Chondrocyte (in vitro differentiated cells): ENCODE data around the gene PDE11A. TPM values are rescaled to one million over a fixed set of nuclear protein-coding genes. Genes with fewer than 3 reads are reported as not detected.

Experiments used
- DNase-seq: peaks from one replicate; pipeline ENCODE4 v3.0.0; 2021; ENCODE audit warnings: mixed read lengths, low spot score
- H3K27ac Mint-ChIP-seq: one replicate; pipeline ENCODE4 v1.8.0; 2021; ENCODE audit warnings: mild to moderate bottlenecking, moderate library complexity, mixed read lengths; ENCODE audit not compliant: unreplicated experiment
- H3K27me3 Mint-ChIP-seq: 2 replicates; pipeline ENCODE4 v1.8.0; 2021; ENCODE audit warnings: low read depth, mixed read lengths
- H3K36me3 Mint-ChIP-seq: 2 replicates; pipeline ENCODE4 v1.8.0; 2021; ENCODE audit warnings: low read depth, mixed read lengths
- H3K4me1 Mint-ChIP-seq: 2 replicates; pipeline ENCODE4 v1.8.0; 2021; ENCODE audit warnings: low read depth, mild to moderate bottlenecking, mixed read lengths
- H3K4me3 Mint-ChIP-seq: one replicate; pipeline ENCODE4 v1.8.0; 2021; ENCODE audit warnings: mild to moderate bottlenecking, moderate library complexity, mixed read lengths; ENCODE audit not compliant: unreplicated experiment
- H3K9me3 Mint-ChIP-seq: 2 replicates; pipeline ENCODE4 v1.8.0; 2021; ENCODE audit warnings: low read depth, mixed read lengths
- CTCF ChIP-seq: fragments of 200-600 bp; sonication (generic); IDR thresholded peaks from 2 replicates; pipeline ENCODE4 v1.5.0; 2021; ENCODE audit warnings: antibody characterized with exemption, mild to moderate bottlenecking, moderate library complexity
- total RNA-seq: library from RNA; stranded (reverse); gene quantifications from 3 replicates; pipeline ENCODE4 v1.2.1, GENCODE V29; 2021

PDE11A gene
- total RNA-seq, 1 donor from 2014 or later = 2.1 TPM

GRCh38 chr2:177680866-177681712 lies 391.5 kb downstream of the PDE11A start:
- Mint-ChIP-seq H3K4me3 (no peak overlapping the region), H3K27ac (no peak overlapping the region), H3K9me3 (no peaks in the 10 kb centered on the region), H3K36me3 (no peaks in the 10 kb centered on the region), H3K27me3 (peaks cover 8% of the 10 kb centered on the region), H3K4me1 (no peaks in the 10 kb centered on the region)
- no peak for DNase-seq
- no peak for TF ChIP-seq CTCF

GRCh38 chr2:177679611-177680605 lies 392.7 kb downstream of the PDE11A start:
- no peaks in the 10 kb centered on the region for H3K4me1 Mint-ChIP-seq
- H3K27me3 Mint-ChIP-seq = peaks cover 8% of the 10 kb centered on the region
- DNase-seq = no peak
- no peaks in the 10 kb centered on the region for H3K36me3 Mint-ChIP-seq
- H3K4me3 Mint-ChIP-seq = no peak overlapping the region
- H3K9me3 Mint-ChIP-seq = no peaks in the 10 kb centered on the region
- H3K27ac Mint-ChIP-seq = no peak overlapping the region
- no peak for TF ChIP-seq CTCF

- Mint-ChIP-seq H3K4me1 (no peaks in the 10 kb centered on the region), H3K4me3 (no peak overlapping the region), H3K27me3 (peaks cover 8% of the 10 kb centered on the region), H3K9me3 (no peaks in the 10 kb centered on the region), H3K27ac (no peak overlapping the region), H3K36me3 (no peaks in the 10 kb centered on the region)
- DNase-seq = no peak
- TF ChIP-seq CTCF = no peak
These were observed 393.6 kb downstream of the PDE11A start for GRCh38 chr2:177678939-177679338.

- Mint-ChIP-seq H3K27ac (no peak overlapping the region), H3K9me3 (no peaks in the 10 kb centered on the region), H3K27me3 (peaks cover 8% of the 10 kb centered on the region), H3K4me1 (no peaks in the 10 kb centered on the region), H3K36me3 (no peaks in the 10 kb centered on the region), H3K4me3 (no peak overlapping the region)
- no peak for DNase-seq
- TF ChIP-seq CTCF = no peak
These were observed 395.9 kb downstream of the PDE11A start for GRCh38 chr2:177676636-177677035.

GRCh38 chr2:177675825-177676224 lies 396.8 kb downstream of the PDE11A start:
- Mint-ChIP-seq H3K27me3 (peaks cover 8% of the 10 kb centered on the region), H3K27ac (no peak overlapping the region), H3K4me3 (no peak overlapping the region), H3K9me3 (no peaks in the 10 kb centered on the region), H3K4me1 (no peaks in the 10 kb centered on the region), H3K36me3 (no peaks in the 10 kb centered on the region)
- no peak for TF ChIP-seq CTCF
- no peak for DNase-seq
